Lower leg skin (tissue), 3 donors: Measurements from ENCODE around the gene SOX13.

Experiments used
- POLR2A ChIP-seq, 2 donors: fragments of 450-650 bp; IDR thresholded peaks; one replicate each; pipeline ENCODE4 v1.6.1; 2016 to 2017; ENCODE audit warnings: antibody characterized with exemption in 2 of 2, mild to moderate bottlenecking in 1 of 2, moderate library complexity in 1 of 2
- TF ChIP-seq, protein P1 (sequence below), 3 donors: fragments of 450-650 bp; IDR thresholded peaks; one replicate each; pipeline ENCODE4 v1.5.1; 2016; ENCODE audit warnings: antibody characterized with exemption in 3 of 3, mild to moderate bottlenecking in 3 of 3, moderate library complexity in 2 of 3

DNA sequence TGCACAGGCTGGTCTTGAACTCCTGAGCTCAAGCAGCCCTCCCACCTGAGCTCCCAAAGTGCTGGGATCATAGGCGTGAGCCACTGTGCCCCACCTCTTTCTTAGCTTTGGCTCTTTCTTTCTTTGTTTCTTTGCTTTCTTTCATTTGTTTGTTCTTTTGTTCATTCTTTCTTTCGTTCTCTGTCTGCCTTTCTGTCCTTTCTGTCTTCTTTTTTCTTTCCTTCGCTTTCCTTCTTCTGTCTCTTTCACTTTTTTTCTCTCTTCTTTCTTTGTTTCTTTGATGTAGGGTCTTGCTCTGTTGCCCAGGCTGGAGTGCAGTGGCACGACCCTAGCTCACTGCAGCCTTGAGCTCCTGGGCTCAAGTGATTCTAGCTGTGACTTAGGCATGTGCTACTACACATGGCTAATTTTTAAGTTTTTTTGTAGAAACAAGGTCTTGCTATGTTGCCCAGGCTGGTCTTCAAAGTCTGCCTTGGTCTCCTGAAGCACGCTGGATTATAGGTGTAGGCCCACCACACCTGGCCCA lies 18.9 kb downstream of the SOX13 start:
- no peak for TF ChIP-seq POLR2A (IDR thresholded peaks at IDR 0.05)
- TF ChIP-seq, protein P1, sequence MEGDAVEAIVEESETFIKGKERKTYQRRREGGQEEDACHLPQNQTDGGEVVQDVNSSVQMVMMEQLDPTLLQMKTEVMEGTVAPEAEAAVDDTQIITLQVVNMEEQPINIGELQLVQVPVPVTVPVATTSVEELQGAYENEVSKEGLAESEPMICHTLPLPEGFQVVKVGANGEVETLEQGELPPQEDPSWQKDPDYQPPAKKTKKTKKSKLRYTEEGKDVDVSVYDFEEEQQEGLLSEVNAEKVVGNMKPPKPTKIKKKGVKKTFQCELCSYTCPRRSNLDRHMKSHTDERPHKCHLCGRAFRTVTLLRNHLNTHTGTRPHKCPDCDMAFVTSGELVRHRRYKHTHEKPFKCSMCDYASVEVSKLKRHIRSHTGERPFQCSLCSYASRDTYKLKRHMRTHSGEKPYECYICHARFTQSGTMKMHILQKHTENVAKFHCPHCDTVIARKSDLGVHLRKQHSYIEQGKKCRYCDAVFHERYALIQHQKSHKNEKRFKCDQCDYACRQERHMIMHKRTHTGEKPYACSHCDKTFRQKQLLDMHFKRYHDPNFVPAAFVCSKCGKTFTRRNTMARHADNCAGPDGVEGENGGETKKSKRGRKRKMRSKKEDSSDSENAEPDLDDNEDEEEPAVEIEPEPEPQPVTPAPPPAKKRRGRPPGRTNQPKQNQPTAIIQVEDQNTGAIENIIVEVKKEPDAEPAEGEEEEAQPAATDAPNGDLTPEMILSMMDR (IDR thresholded peaks at IDR 0.05) = no peak
